DND-41 (cell line): ENCODE measurements around the gene PCK2.
A peak's percentile ranks its signal among the peaks of the same experiment; 100 is the strongest.

Experiments used
- ATAC-seq: fragments of 200-7000 bp; cut with Tn5 transposase; 3 replicates; pipeline ENCODE4 v1.9.1; 2021; ENCODE audit warnings: low read depth; ENCODE audit not compliant: insufficient read depth
- DNase-seq: peaks from one replicate; pipeline ENCODE4 v3.0.0-alpha.2; 2020
- H2AFZ ChIP-seq: 2 replicates; pipeline ENCODE4 v1.6.0; 2012; ENCODE audit warnings: low read depth, low read length
- H3K27ac ChIP-seq: 2 replicates; pipeline ENCODE4 v1.5.1; 2012; ENCODE audit warnings: low read length, inconsistent platforms
- H3K27me3 ChIP-seq: fragments of 200-600 bp; sonication (generic); 2 replicates; pipeline ENCODE4 v1.6.0; 2012; ENCODE audit warnings: low read length, mild to moderate bottlenecking, inconsistent platforms; ENCODE audit not compliant: insufficient read depth, poor library complexity
- H3K36me3 ChIP-seq: 2 replicates; pipeline ENCODE4 v1.5.1; 2012; ENCODE audit warnings: low read length, inconsistent platforms; ENCODE audit not compliant: insufficient read depth
- H3K4me1 ChIP-seq: 2 replicates; pipeline ENCODE4 v1.5.1; 2012; ENCODE audit warnings: mild to moderate bottlenecking, low read length; ENCODE audit not compliant: insufficient read depth
- H3K4me2 ChIP-seq: 2 replicates; pipeline ENCODE4 v1.6.0; 2012; ENCODE audit warnings: mild to moderate bottlenecking, moderate library complexity, low read length, inconsistent platforms; ENCODE audit not compliant: insufficient read depth
- H3K4me3 ChIP-seq, 2 experiments: fragments of 200-600 bp in 1 of 2; shearing (Covaris generic) in 1 of 2; 2 replicates each; pipeline ENCODE4 v1.5.1; 2012 to 2016; ENCODE audit warnings: inconsistent platforms in 2 of 2, low read length in 2 of 2, mild to moderate bottlenecking in 2 of 2, low read depth in 1 of 2, moderate library complexity in 1 of 2
- H3K79me2 ChIP-seq: 2 replicates; pipeline ENCODE4 v1.6.0; 2012; ENCODE audit warnings: low read length, inconsistent platforms; ENCODE audit not compliant: insufficient read depth
- H3K9ac ChIP-seq: 2 replicates; pipeline ENCODE4 v1.6.0; 2012; ENCODE audit warnings: low read depth, mild to moderate bottlenecking, inconsistent platforms, low read length, moderate library complexity
- H3K9me3 ChIP-seq: 2 replicates; pipeline ENCODE4 v1.5.1; 2012; ENCODE audit warnings: low read length, moderate library complexity, mild to moderate bottlenecking, inconsistent platforms; ENCODE audit not compliant: insufficient read depth, severe bottlenecking
- H4K20me1 ChIP-seq: 2 replicates; pipeline ENCODE4 v1.6.0; 2012; ENCODE audit warnings: low read length; ENCODE audit not compliant: insufficient read depth
- CTCF ChIP-seq: IDR thresholded peaks from 2 replicates; pipeline ENCODE4 v1.5.1; 2012; ENCODE audit warnings: borderline replicate concordance, low read length, moderate library complexity, mild to moderate bottlenecking; ENCODE audit not compliant: poor library complexity, severe bottlenecking; ENCODE audit errors: extremely low read depth
- EZH2 ChIP-seq: IDR thresholded peaks from 3 replicates; pipeline ENCODE4 v1.6.1; 2012; ENCODE audit warnings: borderline replicate concordance, low read depth, mild to moderate bottlenecking, moderate library complexity, low read length, inconsistent platforms; ENCODE audit not compliant: severe bottlenecking

Gene PCK2

GRCh38 chr14:24143511-24143910, 49.4 kb downstream of the PCK2 start:
- peaks cover 70% of the 10 kb centered on the region for H3K4me1 ChIP-seq
- H3K79me2 ChIP-seq = peaks cover 68% of the 10 kb centered on the region
- H3K9me3 ChIP-seq = no peaks in the 10 kb centered on the region
- ATAC-seq (no peak), DNase-seq (no peak)
- no peaks in the 10 kb centered on the region for H3K27me3 ChIP-seq
- H3K9ac ChIP-seq = no peak overlapping the region
- H3K36me3 ChIP-seq = peaks cover 52% of the 10 kb centered on the region
- H3K4me3 ChIP-seq = no peak overlapping the region
- TF ChIP-seq EZH2 = no peak
- TF ChIP-seq CTCF = no peak
- H4K20me1 ChIP-seq = peaks cover 26% of the 10 kb centered on the region
- no peak overlapping the region for H2AFZ ChIP-seq
- no peak overlapping the region for H3K27ac ChIP-seq
- no peak overlapping the region for H3K4me2 ChIP-seq

- Histone ChIP-seq H3K79me2 (peaks cover 66% of the 10 kb centered on the region), H3K4me2 (peak overlapping the region; percentile 93; the same call in 1 of the 2 replicates)
- no peak for DNase-seq
These were observed 50.3 kb downstream of the PCK2 start for GRCh38 chr14:24144451-24144850.

GRCh38 chr14:24145219-24145618, 51.1 kb downstream of the PCK2 start:
- no peak overlapping the region for H2AFZ ChIP-seq
- DNase-seq = no peak
- no peaks in the 10 kb centered on the region for H3K9me3 ChIP-seq
- H3K36me3 ChIP-seq = peaks cover 56% of the 10 kb centered on the region
- peak overlapping the region; percentile 93 for H3K4me2 ChIP-seq
- TF ChIP-seq EZH2 (no peak), CTCF (no peak)
- no peak for ATAC-seq
- H3K27ac ChIP-seq = peak overlapping the region; percentile 92
- H3K4me1 ChIP-seq = peaks cover 69% of the 10 kb centered on the region
- H4K20me1 ChIP-seq = peaks cover 26% of the 10 kb centered on the region
- H3K4me3 ChIP-seq = peak overlapping the region; percentile 67 to 76; a peak in 3 of 4 replicates
- H3K27me3 ChIP-seq = no peaks in the 10 kb centered on the region
- peaks cover 65% of the 10 kb centered on the region for H3K79me2 ChIP-seq
- peak overlapping the region; percentile 81 for H3K9ac ChIP-seq

More at GRCh38 chr14:24144451-24144850, 50.3 kb downstream of the PCK2 start:
- Histone ChIP-seq H3K4me3 (no peak overlapping the region; a peak in 1 of 4 replicates), H3K4me1 (peaks cover 70% of the 10 kb centered on the region), H3K9me3 (no peaks in the 10 kb centered on the region), H2AFZ (no peak overlapping the region), H3K36me3 (peaks cover 51% of the 10 kb centered on the region), H3K9ac (no peak overlapping the region), H3K27ac (no peak overlapping the region), H4K20me1 (peaks cover 23% of the 10 kb centered on the region), H3K27me3 (no peaks in the 10 kb centered on the region)
- no peak for TF ChIP-seq CTCF
- TF ChIP-seq EZH2 = no peak
- ATAC-seq = no peak
